Endothelial cell of umbilical vein (primary cell): ENCODE data around the gene MYH9.

Experiments used
- POLR2A ChIP-seq: IDR thresholded peaks from 2 replicates; pipeline ENCODE4 v1.6.1; 2012; ENCODE audit warnings: low read depth, mild to moderate bottlenecking, control low read depth, low read length
- TF ChIP-seq, protein P1 (sequence below): IDR thresholded peaks from 2 replicates; pipeline ENCODE4 v1.6.1; 2011; ENCODE audit not compliant: insufficient read depth, insufficient read length
- TF ChIP-seq, protein P2 (sequence below), 2 donors: IDR thresholded peaks; 1 replicate in 1 of 2; 2 replicates in 1 of 2; pipeline ENCODE4 v1.5.1; 2011; ENCODE audit warnings: low read length in 2 of 2, mild to moderate bottlenecking in 2 of 2, moderate library complexity in 2 of 2, control low read depth in 1 of 2, inconsistent platforms in 1 of 2, low read depth in 1 of 2; ENCODE audit not compliant: insufficient read depth in 1 of 2; ENCODE audit errors: extremely low read depth in 1 of 2

DNA sequence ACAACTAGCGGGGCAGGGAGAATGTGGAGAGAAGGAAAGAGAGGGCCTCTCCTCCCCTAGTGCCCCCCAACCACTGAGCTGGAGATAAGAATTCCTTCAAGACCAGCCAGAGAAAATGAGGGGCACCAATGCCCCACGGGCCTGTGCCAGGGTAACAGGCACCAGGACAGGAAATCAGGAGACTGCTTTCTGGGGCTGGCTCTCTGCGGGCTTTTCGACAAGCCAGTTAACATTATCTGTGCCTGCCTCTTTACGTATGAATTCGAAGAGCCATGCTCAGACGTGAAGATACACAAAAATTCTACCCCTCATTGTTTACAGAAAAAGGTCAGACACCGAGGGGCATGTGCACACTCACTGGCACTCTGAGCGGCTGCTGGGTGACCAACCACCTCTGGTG is 52.1 kb downstream of the MYH9 start:
- TF ChIP-seq, protein P1, sequence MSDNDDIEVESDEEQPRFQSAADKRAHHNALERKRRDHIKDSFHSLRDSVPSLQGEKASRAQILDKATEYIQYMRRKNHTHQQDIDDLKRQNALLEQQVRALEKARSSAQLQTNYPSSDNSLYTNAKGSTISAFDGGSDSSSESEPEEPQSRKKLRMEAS: no peak
- no peak for TF ChIP-seq POLR2A
- TF ChIP-seq, protein P2, sequence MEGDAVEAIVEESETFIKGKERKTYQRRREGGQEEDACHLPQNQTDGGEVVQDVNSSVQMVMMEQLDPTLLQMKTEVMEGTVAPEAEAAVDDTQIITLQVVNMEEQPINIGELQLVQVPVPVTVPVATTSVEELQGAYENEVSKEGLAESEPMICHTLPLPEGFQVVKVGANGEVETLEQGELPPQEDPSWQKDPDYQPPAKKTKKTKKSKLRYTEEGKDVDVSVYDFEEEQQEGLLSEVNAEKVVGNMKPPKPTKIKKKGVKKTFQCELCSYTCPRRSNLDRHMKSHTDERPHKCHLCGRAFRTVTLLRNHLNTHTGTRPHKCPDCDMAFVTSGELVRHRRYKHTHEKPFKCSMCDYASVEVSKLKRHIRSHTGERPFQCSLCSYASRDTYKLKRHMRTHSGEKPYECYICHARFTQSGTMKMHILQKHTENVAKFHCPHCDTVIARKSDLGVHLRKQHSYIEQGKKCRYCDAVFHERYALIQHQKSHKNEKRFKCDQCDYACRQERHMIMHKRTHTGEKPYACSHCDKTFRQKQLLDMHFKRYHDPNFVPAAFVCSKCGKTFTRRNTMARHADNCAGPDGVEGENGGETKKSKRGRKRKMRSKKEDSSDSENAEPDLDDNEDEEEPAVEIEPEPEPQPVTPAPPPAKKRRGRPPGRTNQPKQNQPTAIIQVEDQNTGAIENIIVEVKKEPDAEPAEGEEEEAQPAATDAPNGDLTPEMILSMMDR (IDR thresholded peaks at IDR 0.05; ENCODE audit: extremely low read depth in 1 of 2, insufficient read depth in 1 of 2, low read depth in 1 of 2, low read length in 2 of 2): no peak
